ENCODE results near the gene ACOT7. TPM values are rescaled to one million over a fixed set of nuclear protein-coding genes. Genes with fewer than 3 reads are reported as not detected.

The ACOT7 gene
- total RNA-seq, 4 donors from 2014 or later: 18.6 to 29.4 (median 23.2) TPM

DNA sequence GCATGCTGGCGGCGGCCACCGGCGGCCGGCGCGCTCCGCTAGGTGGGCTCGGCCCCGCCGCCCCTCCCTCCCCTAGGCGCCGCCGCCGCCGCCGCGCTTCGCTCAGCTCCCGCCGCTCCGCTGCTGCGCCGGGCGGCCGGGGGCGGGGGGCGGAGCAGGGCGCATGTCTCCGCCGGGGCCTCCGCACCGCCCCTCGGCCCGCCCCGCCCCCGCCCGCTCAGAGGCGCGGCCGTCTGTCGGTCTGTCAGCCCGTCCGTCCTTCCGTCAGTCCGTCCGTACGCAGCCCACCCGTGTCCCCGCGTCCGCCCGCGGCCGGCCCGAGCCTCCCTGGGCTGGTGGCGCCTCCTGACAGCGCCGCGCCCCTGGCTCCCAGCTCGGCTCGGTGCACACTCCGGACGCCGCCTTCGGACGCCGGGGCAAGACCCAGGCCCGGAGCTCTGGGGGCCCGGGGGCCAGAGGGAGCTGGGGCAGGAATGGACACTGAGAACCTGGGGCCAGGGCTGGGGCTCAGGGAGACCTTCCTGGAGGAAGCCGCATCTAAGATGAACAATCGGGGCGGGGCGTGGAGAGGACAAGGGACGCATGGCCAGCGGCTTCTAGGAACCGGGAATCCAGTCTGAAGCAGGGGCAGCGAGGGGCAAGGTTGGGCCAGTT, 132.5 kb downstream of the ACOT7 start, which contains the start of gene GPR153:
Gene GPR153, minus strand, starts transcription at position 138 of the 654 bp plus-strand sequence. CDS start 6,193 bp downstream, outside the sequence.
- TF ChIP-seq EP300 (IDR thresholded peaks at IDR 0.05): no peak
- peaks cover 0 to 51% (median 19%) of the 10 kb centered on the region in 4 donors for H3K4me1 ChIP-seq
- DNase-seq (ENCODE audit: low spot score in 2 of 2): no peak
- WGBS, 2 donors: 6 to 10% methylated on average over 8 to 10 of the region's 78 CpGs
- peak within 1 kb of the TSS; percentile 58 to 83 (median 66) for H3K4me3 ChIP-seq
- peaks cover 0 to 24% of the 10 kb centered on the region in 2 donors for H3K27me3 ChIP-seq
- no peaks in the 10 kb centered on the region for H3K36me3 ChIP-seq
- peak within 1 kb of the TSS; percentile 72 to 94 (median 83) for H3K27ac ChIP-seq
- no peaks in the 10 kb centered on the region for H3K9me3 ChIP-seq

DNA sequence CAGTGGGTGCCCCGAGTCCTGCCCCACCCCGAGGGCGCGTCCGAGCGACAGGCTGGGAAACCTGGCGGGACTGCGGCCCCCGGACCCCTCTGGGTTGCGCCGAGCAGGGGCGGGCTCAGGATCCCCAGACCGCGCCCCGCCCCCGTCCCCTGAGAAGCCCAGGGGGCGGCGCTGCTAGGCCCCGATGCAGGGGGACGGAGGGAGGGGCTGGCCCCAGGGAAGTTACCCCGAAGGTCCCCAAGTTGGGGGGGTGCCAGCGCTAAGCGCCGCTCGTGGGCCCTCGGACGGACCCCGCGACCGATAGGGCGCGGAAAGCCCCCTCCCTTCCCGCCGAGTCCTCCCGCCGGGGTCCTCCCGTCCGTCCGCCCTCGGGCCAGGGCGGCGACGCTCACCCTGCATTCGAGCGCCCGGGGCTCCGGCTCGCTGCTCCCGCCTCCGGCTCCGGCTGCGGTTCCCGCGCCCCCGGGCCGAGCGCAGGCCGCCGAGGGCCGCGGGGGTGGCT, 133.1 kb downstream of the ACOT7 start:
- no peak for DNase-seq (ENCODE audit: low spot score in 2 of 2)
- 2 to 5% methylated on average over 4 to 11 of the region's 61 CpGs for WGBS, 2 donors
- peak overlapping the region; percentile 72 to 94 (median 83) for H3K27ac ChIP-seq
- H3K4me1 ChIP-seq: peaks cover 0 to 51% (median 19%) of the 10 kb centered on the region in 4 donors
- peaks cover 0 to 24% of the 10 kb centered on the region in 2 donors for H3K27me3 ChIP-seq
- H3K9me3 ChIP-seq: no peaks in the 10 kb centered on the region
- H3K36me3 ChIP-seq: no peaks in the 10 kb centered on the region
- H3K4me3 ChIP-seq: peak overlapping the region; percentile 58 to 83 (median 66)
- TF ChIP-seq POLR2A (IDR thresholded peaks at IDR 0.05) (no peak), EP300 (IDR thresholded peaks at IDR 0.05) (no peak)
- TF ChIP-seq, protein P1, sequence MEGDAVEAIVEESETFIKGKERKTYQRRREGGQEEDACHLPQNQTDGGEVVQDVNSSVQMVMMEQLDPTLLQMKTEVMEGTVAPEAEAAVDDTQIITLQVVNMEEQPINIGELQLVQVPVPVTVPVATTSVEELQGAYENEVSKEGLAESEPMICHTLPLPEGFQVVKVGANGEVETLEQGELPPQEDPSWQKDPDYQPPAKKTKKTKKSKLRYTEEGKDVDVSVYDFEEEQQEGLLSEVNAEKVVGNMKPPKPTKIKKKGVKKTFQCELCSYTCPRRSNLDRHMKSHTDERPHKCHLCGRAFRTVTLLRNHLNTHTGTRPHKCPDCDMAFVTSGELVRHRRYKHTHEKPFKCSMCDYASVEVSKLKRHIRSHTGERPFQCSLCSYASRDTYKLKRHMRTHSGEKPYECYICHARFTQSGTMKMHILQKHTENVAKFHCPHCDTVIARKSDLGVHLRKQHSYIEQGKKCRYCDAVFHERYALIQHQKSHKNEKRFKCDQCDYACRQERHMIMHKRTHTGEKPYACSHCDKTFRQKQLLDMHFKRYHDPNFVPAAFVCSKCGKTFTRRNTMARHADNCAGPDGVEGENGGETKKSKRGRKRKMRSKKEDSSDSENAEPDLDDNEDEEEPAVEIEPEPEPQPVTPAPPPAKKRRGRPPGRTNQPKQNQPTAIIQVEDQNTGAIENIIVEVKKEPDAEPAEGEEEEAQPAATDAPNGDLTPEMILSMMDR (IDR thresholded peaks at IDR 0.05): no peak

DNA sequence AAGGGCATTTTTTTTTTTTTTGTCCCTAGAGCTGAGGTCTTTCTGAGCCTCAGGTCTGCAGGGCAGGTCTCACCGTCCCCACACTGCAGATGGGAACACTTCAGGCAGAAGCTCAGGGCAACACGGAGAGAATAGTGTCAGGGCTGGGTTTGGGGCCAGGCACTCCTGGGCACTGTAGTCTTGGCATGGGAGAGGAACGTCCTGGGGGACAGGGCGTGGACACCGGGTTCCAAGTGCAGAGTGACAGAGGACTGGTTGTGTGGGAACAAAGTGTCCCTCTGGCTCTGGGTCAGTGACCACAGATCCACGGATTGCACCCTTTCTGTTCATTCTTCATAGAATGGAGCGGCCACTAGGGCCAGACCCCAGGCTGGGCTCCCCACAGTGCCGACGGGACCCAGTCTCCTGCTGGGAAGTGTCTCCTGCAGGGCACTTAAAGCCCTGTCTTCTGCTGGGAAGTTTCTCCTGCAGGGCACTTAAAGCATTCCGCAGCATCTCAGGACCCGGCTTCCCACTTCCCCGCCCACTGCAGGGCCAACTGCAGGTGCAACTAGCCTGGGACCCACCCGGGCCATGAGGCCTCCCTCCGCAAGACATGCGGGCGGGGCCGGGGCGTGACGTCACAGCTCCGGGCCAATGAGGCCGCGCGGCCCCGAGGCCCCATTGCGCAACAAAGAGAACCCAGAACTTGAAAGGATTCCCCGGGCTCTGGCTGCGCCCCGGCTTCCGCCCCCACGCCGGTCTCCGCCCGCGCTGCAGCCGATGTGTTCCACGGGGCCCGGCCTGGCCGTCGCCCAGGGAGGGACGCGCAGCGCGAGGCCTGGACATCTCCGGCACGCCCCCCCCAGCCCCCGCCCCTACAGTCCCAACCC, 133.8 kb downstream of the ACOT7 start:
- TF ChIP-seq EP300 (IDR thresholded peaks at IDR 0.05): peak; percentile 24 to 64
- no peak for TF ChIP-seq POLR2A (IDR thresholded peaks at IDR 0.05)
- Histone ChIP-seq H3K4me1 (peaks cover 0 to 51% (median 19%) of the 10 kb centered on the region in 4 donors), H3K36me3 (peaks cover 0 to 3% (median 0%) of the 10 kb centered on the region in 3 donors), H3K27ac (peak overlapping the region; percentile 72 to 94 (median 83)), H3K4me3 (peak overlapping the region; percentile 58 to 83 (median 66)), H3K9me3 (no peaks in the 10 kb centered on the region), H3K27me3 (peaks cover 0 to 24% of the 10 kb centered on the region in 2 donors)
- peak; percentile 73 to 78 for DNase-seq (ENCODE audit: low spot score in 2 of 2)
- WGBS, 2 donors: 19 to 24% methylated on average over 11 to 14 of the region's 46 CpGs

DNA sequence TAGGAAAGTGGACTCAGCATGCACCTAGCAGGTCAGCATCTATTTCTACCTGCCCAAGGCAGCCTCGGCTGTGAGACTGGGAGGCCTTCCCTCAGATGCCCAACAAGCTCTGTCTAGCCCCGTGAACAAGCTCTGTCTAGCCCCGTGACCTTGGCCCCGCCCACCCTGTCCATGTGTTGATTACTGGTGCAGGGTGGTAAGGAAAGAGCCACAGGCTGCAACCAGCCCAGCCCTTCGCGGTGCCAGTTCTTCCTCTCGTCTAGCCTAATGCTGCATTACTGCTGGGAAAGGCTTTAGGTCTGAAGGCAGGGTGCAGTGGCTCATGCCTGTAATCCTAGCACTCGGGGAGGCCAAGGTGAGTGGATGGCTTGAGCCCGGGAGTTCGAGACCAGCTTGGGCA, 134.9 kb downstream of the ACOT7 start:
- Histone ChIP-seq H3K9me3 (no peaks in the 10 kb centered on the region), H3K27me3 (peaks cover 0 to 24% of the 10 kb centered on the region in 2 donors), H3K27ac (peak overlapping the region in 1 of 4 donors; percentile 94), H3K4me3 (no peak overlapping the region), H3K36me3 (peaks cover 0 to 13% (median 0%) of the 10 kb centered on the region in 3 donors), H3K4me1 (peaks cover 0 to 45% (median 19%) of the 10 kb centered on the region in 4 donors)
- no peak for DNase-seq (ENCODE audit: low spot score in 2 of 2)
- TF ChIP-seq, protein P1 (IDR thresholded peaks at IDR 0.05): no peak
- TF ChIP-seq EP300 (IDR thresholded peaks at IDR 0.05) (no peak), POLR2A (IDR thresholded peaks at IDR 0.05) (no peak)
- WGBS, 2 donors: 74 to 85% methylated on average over 10 of the region's 10 CpGs

DNA sequence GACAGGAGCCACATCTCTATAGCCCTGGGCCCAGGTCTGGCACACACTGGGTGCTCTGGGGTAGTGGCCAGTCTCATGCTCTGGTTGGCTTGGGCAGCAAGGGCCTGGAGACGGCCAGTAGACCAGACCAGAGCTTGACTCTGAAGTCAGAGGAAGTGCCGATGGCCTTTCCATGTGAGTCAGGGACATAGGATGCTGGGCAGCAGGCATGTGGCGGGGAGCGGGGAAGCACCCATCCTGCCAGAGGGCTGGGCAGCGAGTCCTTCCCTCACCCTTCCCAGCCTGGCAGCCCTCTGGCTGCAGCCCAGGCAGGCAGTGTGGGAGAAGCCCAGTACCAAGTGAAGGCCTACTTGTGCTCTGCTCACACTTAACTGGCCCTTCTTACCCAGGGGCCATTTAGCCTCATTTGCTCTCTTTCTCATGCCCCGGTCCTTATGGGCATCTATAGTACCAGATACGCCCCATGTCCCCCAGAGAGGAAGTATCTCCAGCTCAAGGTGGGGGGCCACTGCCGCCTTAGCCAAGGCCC, 136.0 kb downstream of the ACOT7 start:
- no peak for DNase-seq (ENCODE audit: low spot score in 2 of 2)
- no peak for TF ChIP-seq POLR2A (IDR thresholded peaks at IDR 0.05)
- no peak for TF ChIP-seq EP300 (IDR thresholded peaks at IDR 0.05)
- TF ChIP-seq, protein P1 (IDR thresholded peaks at IDR 0.05): no peak
- H3K36me3 ChIP-seq: peaks cover 0 to 23% (median 0%) of the 10 kb centered on the region in 3 donors
- no peak overlapping the region for H3K4me3 ChIP-seq
- peaks cover 0 to 24% of the 10 kb centered on the region in 2 donors for H3K27me3 ChIP-seq
- no peaks in the 10 kb centered on the region for H3K9me3 ChIP-seq
- peaks cover 0 to 34% (median 19%) of the 10 kb centered on the region in 4 donors for H3K4me1 ChIP-seq
- WGBS, 2 donors: 75 to 89% methylated on average over 4 to 8 of the region's 8 CpGs
- peak overlapping the region in 1 of 4 donors; percentile 32 for H3K27ac ChIP-seq
